NCI-H2081 treated with DMSO at 0.1 percent for 48 hours (cell line): ENCODE measurements around the gene MOK.

ENCODE experiments used
- DNase-seq: peaks from one replicate; lab custom pipeline; 2025; lab: John Stamatoyannopoulos, UW

The MOK gene

DNA sequence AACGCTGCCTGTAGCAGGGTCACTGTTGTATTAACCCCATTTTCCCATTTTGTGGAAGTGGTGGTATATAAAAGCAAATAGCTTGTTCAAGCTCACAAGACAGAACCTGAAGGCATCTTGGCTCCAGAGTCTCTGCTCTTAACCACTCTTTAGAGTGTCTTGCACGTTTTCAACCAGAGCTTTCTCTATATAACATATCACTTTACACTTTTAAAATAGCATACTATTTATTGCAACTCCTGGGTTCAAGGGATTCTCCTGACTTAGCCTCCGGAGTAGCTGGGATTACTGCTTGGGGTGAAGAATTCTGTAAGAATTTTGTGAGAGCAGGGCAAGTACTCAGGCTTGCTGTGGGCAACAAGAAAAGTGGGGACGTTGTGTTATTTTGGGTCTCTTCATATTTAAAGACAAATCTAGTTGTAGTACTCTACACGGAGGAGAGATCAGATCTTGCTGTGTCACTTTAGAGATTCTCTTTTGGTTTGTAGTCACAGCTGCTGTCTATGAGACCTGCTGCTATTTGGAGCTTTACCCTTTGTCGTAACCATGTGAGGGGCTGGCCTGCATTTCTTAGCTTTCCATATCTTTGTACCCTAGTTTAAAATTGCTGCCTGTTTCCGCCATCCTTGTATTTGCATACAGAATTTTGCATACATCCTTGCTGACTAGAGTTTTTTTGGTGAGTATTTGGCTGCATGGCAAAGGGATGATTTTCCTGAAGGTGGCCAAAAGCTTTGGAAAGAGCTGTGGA, 124.5 kb downstream of the MOK start:
- DNase-seq, result no peak
